ENCODE results near the gene PKM. TPM values are rescaled to one million over a fixed set of nuclear protein-coding genes. Genes with fewer than 3 reads are reported as not detected.

PKM gene
- total RNA-seq, 2 donors from 2014 or later, result 554 to 783 TPM

GRCh38 chr15:72237853-72238224 is 6.8 kb upstream of the PKM start:
- intact Hi-C loops (cut with DNase I), result no loop called here
- DNase-seq (ENCODE audit: low spot score), result no peak

- DNase-seq (ENCODE audit: low spot score), result peak; percentile 89
- intact Hi-C loops (cut with DNase I), result no loop called here
Observed at GRCh38 chr15:72237029-72237852, 6.3 kb upstream of the PKM start.

GRCh38 chr15:72236381-72237003 is 5.5 kb upstream of the PKM start:
- intact Hi-C loops (cut with DNase I), result no loop called here
- no peak for DNase-seq (ENCODE audit: low spot score)

GRCh38 chr15:72235298-72235697 is 4.3 kb upstream of the PKM start:
- intact Hi-C loops (cut with DNase I), result no loop called here
- no peak for DNase-seq (ENCODE audit: low spot score)

- no peak for DNase-seq (ENCODE audit: low spot score)
- intact Hi-C loops (cut with DNase I), result no loop called here
Observed at GRCh38 chr15:72233769-72234168, 2.8 kb upstream of the PKM start.

GRCh38 chr15:72231833-72232478 is 966 bp upstream of the PKM start:
- intact Hi-C loops (cut with DNase I), result no loop called here

GRCh38 chr15:72230197-72231065 is 559 bp downstream of the PKM start:
- intact Hi-C loops (cut with DNase I), result no loop called here
- DNase-seq (ENCODE audit: low spot score), result peak; percentile 97

More at GRCh38 chr15:72231833-72232478, 966 bp upstream of the PKM start:
- DNase-seq (ENCODE audit: low spot score), result peak; percentile 82

GRCh38 chr15:72229947-72230196 is 1.1 kb downstream of the PKM start:
- intact Hi-C loops (cut with DNase I), result no loop called here
- no peak for DNase-seq (ENCODE audit: low spot score)

- intact Hi-C loops (cut with DNase I), result no loop called here
- no peak for DNase-seq (ENCODE audit: low spot score)
Observed at GRCh38 chr15:72229076-72229946, 1.7 kb downstream of the PKM start.

- no peak for DNase-seq (ENCODE audit: low spot score)
- intact Hi-C loops (cut with DNase I), result no loop called here
Observed at GRCh38 chr15:72227720-72228119, 3.3 kb downstream of the PKM start.

- no peak for DNase-seq (ENCODE audit: low spot score)
- intact Hi-C loops (cut with DNase I), result no loop called here
Observed at GRCh38 chr15:72227192-72227586, 3.8 kb downstream of the PKM start.

GRCh38 chr15:72223278-72223677 is 7.7 kb downstream of the PKM start:
- intact Hi-C loops (cut with DNase I), result loop anchor here in 1 of 2 donors (2.0 kb wide), 1 partner anchor 20 kb away; no protein-coding TSS in a partner anchor
- no peak for DNase-seq (ENCODE audit: low spot score)

- intact Hi-C loops (cut with DNase I), result loop anchor here in 1 of 2 donors (2.0 kb wide), 1 partner anchor 20 kb away; no protein-coding TSS in a partner anchor
Observed at GRCh38 chr15:72222393-72222792, 8.6 kb downstream of the PKM start.

GRCh38 chr15:72220687-72221086 is 10.3 kb downstream of the PKM start:
- intact Hi-C loops (cut with DNase I), result no loop called here
- no peak for DNase-seq (ENCODE audit: low spot score)

More at GRCh38 chr15:72222393-72222792, 8.6 kb downstream of the PKM start:
- no peak for DNase-seq (ENCODE audit: low spot score)

- no peak for DNase-seq (ENCODE audit: low spot score)
- intact Hi-C loops (cut with DNase I), result no loop called here
Observed at GRCh38 chr15:72217216-72217615, 13.8 kb downstream of the PKM start.

GRCh38 chr15:72216079-72216478 is 14.9 kb downstream of the PKM start:
- DNase-seq (ENCODE audit: low spot score), result no peak
- intact Hi-C loops (cut with DNase I), result no loop called here

- DNase-seq (ENCODE audit: low spot score), result no peak
- intact Hi-C loops (cut with DNase I), result loop anchor here in 1 of 2 donors (10.0 kb wide), 1 partner anchor 57 kb away; no protein-coding TSS in a partner anchor
Observed at GRCh38 chr15:72207558-72208085, 23.4 kb downstream of the PKM start.

GRCh38 chr15:72206677-72207000 is 24.4 kb downstream of the PKM start:
- DNase-seq (ENCODE audit: low spot score), result no peak
- intact Hi-C loops (cut with DNase I), result loop anchor here in 1 of 2 donors (10.0 kb wide), 1 partner anchor 58 kb away; no protein-coding TSS in a partner anchor

Data from posterior vena cava (tissue), 2 donors.